ENCODE data around the gene MSL3B.

The MSL3B gene

DNA sequence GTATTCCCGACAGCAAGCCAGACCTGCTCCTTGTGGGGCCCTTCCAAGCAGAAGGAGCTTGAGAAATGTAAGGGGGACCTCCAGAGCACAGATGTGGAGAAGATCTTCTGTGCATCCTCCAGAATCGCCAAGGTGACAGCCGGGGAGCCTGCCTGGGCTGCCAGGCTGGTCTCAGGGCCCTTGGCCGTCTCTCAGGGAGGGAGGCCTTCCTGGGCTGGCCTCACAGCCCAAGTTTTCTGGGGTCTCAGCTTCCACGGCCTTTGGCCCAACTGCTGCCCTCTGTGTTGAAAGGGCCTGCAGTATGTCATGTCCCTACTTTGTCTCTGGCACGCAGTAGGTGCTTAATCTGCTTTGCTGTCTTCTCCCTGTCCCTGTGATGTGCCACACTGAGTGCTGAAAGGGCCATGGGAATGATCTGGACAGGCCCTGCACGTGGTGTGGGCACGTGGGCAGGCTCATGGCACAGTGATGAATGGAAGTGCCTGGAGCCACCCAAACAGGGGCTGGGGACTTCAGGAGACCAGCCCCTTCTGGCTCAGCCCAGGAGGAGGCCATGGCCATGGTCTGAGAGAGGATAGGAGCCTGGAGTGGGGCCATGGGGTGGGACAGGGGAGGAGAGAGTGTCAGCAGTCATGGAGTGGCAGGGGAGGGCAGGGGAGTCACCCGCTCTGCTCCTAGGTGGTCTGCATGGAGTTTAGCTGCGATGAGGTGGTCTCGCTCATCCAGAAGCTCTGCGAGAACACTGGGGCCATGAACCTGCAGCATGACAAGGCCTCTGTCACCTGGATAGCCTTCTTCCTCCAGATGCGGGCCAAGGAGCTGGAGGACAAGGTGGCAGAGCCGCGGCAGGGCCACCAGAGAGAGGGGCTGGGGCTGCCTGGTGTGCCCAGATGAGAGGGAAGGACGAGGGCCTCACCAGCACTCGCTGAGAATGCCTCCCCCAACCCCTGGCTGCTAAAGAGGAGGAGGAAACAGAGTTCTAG, 49.3 kb downstream of the MSL3B start:
- no peak for TF ChIP-seq ARNTL (CRISPR knock-in tag; IDR thresholded peaks at IDR 0.05; ENCODE audit: borderline replicate concordance, low read depth)
- TF ChIP-seq ZFP3 (CRISPR knock-in tag; IDR thresholded peaks at IDR 0.05) = no peak
- TF ChIP-seq PPARA (CRISPR knock-in tag; IDR thresholded peaks at IDR 0.05; ENCODE audit: borderline replicate concordance) = no peak
- no peak for TF ChIP-seq ZNF70 (CRISPR knock-in tag; IDR thresholded peaks at IDR 0.05)
- TF ChIP-seq, protein P1, sequence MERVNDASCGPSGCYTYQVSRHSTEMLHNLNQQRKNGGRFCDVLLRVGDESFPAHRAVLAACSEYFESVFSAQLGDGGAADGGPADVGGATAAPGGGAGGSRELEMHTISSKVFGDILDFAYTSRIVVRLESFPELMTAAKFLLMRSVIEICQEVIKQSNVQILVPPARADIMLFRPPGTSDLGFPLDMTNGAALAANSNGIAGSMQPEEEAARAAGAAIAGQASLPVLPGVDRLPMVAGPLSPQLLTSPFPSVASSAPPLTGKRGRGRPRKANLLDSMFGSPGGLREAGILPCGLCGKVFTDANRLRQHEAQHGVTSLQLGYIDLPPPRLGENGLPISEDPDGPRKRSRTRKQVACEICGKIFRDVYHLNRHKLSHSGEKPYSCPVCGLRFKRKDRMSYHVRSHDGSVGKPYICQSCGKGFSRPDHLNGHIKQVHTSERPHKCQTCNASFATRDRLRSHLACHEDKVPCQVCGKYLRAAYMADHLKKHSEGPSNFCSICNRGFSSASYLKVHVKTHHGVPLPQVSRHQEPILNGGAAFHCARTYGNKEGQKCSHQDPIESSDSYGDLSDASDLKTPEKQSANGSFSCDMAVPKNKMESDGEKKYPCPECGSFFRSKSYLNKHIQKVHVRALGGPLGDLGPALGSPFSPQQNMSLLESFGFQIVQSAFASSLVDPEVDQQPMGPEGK (CRISPR knock-in tag; IDR thresholded peaks at IDR 0.05; ENCODE audit: borderline replicate concordance) = no peak
- no peak for TF ChIP-seq ESRRG (CRISPR knock-in tag; IDR thresholded peaks at IDR 0.05)
- no peak for TF ChIP-seq TCF4 (CRISPR knock-in tag; IDR thresholded peaks at IDR 0.05; ENCODE audit: borderline replicate concordance)
- ATAC-seq = no peak

DNA sequence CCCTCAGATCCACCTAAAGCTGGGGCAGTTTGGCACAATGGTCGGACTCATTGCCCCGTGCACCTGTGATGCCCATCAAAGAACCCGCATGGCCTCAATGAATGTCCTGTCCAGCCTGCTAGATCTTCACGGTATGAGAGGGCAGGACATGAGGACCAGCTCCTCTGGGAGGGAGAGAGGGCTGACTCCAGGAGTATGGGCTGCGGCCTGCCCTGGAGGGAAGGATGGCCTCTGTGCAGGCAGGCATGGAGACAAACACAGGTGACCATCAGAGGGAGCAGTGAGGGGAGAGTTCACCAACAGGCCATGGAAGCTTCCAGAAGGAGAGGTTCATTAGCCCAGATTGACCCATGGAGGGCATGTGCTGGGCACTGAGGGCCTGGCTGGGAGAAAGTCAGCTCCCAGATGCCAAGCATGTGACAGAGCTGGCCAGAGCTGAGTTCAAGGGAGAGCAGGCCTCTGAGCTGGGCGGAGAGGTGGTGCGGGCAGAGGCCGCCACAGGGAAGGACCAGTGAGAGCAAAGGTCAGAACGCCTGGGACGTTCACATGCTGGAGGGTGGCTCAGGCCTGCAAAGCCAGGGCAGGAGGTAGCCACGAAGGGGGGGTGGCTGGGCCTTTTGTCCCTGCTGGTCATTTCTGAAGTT, 50.1 kb downstream of the MSL3B start:
- TF ChIP-seq CREB5 (CRISPR knock-in tag; IDR thresholded peaks at IDR 0.05; ENCODE audit: low read depth) (no peak), SNAI2 (CRISPR knock-in tag; IDR thresholded peaks at IDR 0.05) (no peak), ESRRG (CRISPR knock-in tag; IDR thresholded peaks at IDR 0.05) (no peak)
- ATAC-seq = no peak

GRCh38 chr2:233817361-233817911, 50.8 kb downstream of the MSL3B start:
- no peak for TF ChIP-seq ZNF8 (CRISPR knock-in tag; IDR thresholded peaks at IDR 0.05)
- TF ChIP-seq PPARA (CRISPR knock-in tag; IDR thresholded peaks at IDR 0.05; ENCODE audit: borderline replicate concordance) = no peak
- TF ChIP-seq BACH2 (CRISPR knock-in tag; IDR thresholded peaks at IDR 0.05; ENCODE audit: borderline replicate concordance) = no peak
- no peak for TF ChIP-seq TOX (CRISPR knock-in tag; IDR thresholded peaks at IDR 0.05; ENCODE audit: borderline replicate concordance)
- no peak for TF ChIP-seq ZC3H10 (CRISPR knock-in tag; IDR thresholded peaks at IDR 0.05)
- no peak for TF ChIP-seq POU6F1 (CRISPR knock-in tag; IDR thresholded peaks at IDR 0.05; ENCODE audit: borderline replicate concordance, low read depth)
- TF ChIP-seq ISL1 (CRISPR knock-in tag; IDR thresholded peaks at IDR 0.05) = no peak
- TF ChIP-seq ZFP3 (CRISPR knock-in tag; IDR thresholded peaks at IDR 0.05) = no peak
- no peak for TF ChIP-seq ESRRG (CRISPR knock-in tag; IDR thresholded peaks at IDR 0.05)
- no peak for TF ChIP-seq CSRNP3 (CRISPR knock-in tag; IDR thresholded peaks at IDR 0.05)
- TF ChIP-seq CSDC2 (CRISPR knock-in tag; IDR thresholded peaks at IDR 0.05) = no peak
- TF ChIP-seq RARB (CRISPR knock-in tag; IDR thresholded peaks at IDR 0.05) = no peak
- no peak for TF ChIP-seq SNAI2 (CRISPR knock-in tag; IDR thresholded peaks at IDR 0.05)
- no peak for TF ChIP-seq OSR1 (CRISPR knock-in tag; IDR thresholded peaks at IDR 0.05)
- no peak for TF ChIP-seq CREB5 (CRISPR knock-in tag; IDR thresholded peaks at IDR 0.05; ENCODE audit: low read depth)
- TF ChIP-seq TCF4 (CRISPR knock-in tag; IDR thresholded peaks at IDR 0.05; ENCODE audit: borderline replicate concordance) = no peak
- no peak for TF ChIP-seq ZNF70 (CRISPR knock-in tag; IDR thresholded peaks at IDR 0.05)
- no peak for TF ChIP-seq ZFP30 (CRISPR knock-in tag; IDR thresholded peaks at IDR 0.05)
- TF ChIP-seq GLIS3 (CRISPR knock-in tag; IDR thresholded peaks at IDR 0.05) = no peak
- ATAC-seq = no peak

Data from SK-N-SH treated with all-trans-retinoic acid at 6 μM for 48 hours (cell line).